ENCODE results near the gene PC.
A peak's percentile ranks its signal among the peaks of the same experiment; 100 is the strongest.

Gene PC

DNA sequence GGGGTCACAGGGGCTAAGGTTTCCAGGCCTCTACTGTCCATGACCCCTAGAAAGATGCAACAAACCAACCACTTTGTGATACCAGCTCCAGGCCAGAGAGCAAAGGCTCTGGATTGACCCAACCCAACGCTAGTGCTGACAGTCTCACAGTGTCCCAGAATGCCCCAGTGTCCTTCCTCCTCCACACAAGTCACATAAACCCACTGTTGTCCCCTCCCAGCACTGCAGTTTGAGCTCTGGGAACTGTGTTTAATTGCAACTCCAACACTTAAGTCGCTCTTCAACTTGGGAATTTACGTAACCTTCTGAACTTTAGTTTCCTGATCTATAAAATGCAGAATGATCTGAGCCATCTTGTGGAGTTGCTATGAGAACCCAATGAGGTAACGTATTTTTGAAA is 47.5 kb downstream of the PC start:
- DNase-seq (ENCODE audit: low read depth in 2 of 2): no peak

DNA sequence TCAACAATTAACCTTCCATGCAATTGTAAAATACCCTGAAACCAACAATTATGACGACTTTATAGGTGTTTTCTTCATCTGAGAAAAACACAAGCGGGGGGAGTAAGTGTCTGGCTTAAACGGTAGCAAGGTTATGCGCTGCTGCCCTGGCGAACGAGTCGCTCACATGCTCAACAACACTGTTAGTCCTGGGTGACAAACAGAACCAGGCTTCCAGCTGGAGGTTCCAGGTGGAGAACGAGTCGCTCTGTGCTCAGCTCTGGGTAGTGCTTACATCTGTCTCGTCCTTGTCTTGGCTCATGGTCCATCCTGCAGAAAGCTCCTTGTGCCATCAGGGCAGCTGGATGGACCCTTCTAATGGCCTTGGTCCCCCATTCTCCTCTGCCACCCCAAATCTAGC is 48.2 kb downstream of the PC start:
- DNase-seq (ENCODE audit: low read depth in 2 of 2): no peak

DNA sequence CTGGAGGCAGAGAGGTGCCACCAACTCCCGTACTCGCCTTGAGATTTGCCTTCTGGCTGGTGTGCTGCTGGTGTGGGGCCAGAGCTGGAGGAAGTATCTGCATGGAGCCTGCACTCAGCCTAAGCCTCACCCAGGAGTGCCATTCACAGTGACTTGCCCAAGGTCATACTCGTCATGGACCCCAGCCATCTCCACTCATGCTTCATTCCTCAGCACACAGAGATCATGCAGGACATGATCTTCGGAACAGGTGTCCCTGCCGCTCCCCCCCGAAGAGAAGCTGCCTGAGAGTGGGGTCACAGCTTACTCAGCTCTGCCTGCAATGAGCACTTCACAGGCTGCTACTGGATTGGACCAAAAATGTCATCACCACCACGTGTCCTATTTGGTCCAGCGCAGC is 49.0 kb downstream of the PC start:
- DNase-seq (ENCODE audit: low read depth in 2 of 2): no peak

DNA sequence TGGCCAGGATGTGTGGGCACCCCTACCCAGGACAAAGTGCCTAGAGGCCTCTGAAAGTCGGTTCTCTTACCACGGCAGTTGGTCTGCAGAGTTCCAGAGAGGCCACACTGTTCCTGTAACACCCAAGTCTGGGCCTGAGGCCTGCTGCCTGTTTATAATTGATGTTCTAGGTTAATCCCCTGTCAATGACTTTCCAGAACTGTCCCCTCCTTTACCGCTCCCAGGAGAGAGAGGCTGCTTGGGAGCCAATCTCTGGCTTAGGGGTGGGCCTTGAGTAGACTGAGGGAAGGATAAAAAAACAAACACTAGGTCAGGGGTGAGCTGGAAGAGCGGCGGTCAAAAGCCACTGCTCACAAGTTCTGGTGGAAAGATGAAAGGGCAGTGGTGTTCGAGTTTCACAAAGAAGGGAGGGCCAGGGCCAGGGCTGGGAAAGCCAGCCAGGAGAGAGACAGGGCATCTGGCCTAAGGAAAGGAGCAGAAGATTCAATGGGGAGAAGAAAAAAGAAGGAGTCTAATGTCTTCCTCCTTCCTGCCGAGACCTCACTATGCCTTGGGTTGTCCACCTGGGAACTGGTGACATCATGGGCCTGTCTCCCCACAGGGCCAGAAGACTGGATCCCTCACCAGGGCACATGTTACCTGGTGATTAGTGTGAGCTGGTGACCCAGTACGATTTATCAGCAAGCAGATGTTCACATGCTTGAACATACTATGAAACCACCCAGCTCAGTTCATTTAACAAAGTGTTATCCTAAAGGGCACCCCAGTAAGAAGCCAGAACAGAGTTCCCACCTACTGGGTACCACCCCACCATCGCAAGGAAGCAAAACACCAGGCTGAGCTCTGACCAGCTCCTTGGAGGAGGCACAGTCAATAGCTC is 50.2 kb downstream of the PC start:
- DNase-seq (ENCODE audit: low read depth in 2 of 2): no peak

DNA sequence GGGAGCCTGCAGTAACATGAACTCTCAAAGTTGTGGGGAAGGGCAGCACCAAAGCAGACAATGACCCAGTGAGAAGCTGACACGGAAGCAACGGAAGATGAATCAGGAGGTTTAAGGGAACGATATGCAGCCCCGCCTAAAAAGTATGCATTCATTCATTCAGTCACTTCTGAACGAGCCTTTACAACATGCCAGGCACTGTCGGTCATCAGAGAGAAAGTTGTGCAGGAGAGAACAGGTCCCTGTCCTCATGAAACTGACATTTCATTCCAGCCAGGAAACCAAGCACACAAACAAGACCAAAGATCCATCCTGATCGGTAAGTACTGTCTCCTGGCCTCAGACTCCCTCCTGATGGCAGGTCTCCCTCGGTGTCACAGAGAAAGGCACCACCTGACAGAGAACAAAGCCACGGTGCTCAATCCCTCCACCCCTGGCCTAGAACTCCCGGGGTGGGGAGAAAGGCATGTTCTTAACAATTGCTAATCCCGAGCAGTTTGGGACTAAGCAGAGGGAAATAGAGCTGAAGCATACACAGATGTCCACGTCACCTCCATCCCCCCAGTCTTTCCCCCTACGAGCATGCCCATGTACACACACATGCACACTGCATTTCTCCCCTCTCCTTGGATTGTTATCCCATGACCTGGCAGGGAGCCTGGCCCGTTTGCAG is 52.0 kb downstream of the PC start:
- peak in 1 of 2 experiments; percentile 20 for DNase-seq (ENCODE audit: low read depth in 2 of 2)

DNA sequence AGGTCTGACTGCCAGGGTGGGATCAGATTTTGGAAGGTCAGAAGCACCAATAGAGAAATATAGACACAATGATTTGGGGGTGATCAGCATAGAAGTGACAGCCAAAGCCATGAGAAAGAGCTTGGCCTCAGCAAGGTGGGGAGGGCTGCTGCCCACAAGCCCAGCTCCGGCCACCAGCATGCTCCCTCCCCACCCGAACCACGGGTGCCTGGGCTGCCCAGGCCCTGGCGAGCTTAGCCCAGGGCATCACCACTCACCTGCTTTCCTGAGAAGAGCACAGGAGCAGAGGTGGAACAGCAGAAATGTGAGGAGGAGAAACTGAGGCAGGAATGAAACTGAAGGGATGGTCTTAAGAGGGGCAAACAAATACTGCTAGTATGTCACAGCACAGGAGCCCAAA is 52.6 kb downstream of the PC start:
- no peak for DNase-seq (ENCODE audit: low read depth in 2 of 2)

DNA sequence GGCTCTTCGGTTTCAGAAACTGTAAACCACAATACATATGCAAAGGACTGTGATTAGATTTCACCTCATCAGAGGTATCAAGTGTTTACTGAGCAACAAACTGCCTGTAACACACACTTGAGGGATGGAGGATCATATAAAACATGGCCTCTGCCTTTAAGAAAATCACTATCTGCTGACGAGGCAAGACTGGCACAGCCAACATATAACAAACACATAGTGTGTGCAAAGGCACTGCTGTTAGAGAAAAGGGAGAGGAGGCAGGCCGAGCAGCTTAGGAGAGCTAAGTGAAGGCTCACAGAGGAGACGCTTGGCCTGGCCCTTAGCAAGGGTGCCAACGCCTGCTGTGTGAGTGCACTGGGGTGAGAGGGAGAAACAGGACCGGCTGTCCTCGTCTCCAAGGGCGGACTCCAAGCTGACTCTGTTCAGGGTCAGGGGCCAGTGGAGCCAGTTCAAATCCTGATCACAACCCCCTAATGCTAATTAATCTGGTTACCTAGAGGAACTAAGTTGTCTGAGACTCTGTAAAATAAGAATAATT is 53.1 kb downstream of the PC start:
- DNase-seq (ENCODE audit: low read depth in 2 of 2): no peak

DNA sequence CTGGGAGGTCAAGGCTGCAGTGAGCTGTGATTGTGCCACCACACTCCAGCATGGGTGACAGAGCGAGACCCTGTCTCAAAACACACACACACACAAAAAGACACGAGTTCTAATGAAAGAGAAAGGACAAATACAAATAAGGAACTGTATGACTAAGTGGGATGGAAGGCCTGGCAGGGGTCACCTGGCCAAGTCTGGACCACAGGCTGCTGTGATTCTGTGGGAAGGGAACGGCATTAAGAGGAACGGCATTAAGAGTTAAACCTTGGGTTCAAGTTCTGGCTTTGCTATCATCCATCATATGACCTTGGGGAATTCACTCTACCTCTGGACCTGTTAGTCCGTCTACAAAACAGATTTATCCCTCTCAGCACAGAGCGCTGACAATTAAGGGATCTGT is 53.6 kb downstream of the PC start:
- no peak for DNase-seq (ENCODE audit: low read depth in 2 of 2)

DNA sequence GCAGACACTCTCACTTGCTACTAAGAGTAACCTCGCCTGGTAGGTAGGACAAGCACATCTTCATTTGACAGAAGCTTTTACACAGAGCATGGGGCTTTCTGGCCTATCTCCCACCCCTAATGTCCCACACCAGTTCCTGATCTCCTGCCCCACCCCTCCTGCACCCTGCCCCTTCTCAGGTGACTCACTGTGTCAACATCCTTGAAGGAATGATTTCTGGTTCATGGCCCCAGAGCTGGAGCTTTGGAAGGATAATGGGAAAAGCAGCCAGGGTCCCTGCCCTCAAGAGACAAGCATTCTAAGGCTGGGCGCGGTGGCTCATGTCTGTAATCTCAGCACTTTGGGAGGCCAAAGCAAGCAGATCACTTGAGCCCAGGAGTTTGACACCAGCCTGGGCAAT is 54.1 kb downstream of the PC start:
- no peak for DNase-seq (ENCODE audit: low read depth in 2 of 2)

DNA sequence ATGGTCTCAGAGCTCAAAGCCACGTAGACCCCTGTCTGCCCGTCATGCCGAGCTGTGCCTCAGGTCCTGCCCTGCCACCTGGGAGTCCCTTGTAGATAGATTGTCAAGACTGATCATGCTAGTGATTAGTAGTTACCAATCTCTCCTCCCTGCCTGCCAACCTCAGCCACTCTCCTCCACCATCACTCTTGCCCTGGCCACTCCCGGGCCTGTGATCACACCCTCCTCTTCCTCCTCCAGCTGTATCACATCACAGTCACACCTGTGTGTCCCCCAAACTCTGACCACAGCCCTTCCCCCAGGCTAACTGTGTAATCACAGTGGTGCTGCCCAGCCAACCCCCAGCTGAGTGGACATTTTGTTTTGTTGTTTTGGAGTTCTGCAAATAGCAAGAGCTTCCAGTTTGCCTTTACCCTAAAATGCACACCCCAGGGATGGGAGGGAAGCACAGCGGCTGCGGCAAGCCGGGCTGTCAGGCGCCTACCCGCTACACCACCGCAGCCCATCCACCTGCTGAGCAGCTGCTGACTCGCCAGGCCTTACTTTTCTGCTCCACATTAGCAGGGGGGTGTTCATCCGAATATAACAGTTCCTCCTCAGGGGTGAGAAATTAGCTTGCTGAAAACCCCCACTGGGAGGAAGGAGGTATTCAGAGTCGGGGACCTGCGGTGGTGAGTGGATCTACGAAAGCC is 55.6 kb downstream of the PC start:
- no peak for DNase-seq (ENCODE audit: low read depth in 2 of 2)

DNA sequence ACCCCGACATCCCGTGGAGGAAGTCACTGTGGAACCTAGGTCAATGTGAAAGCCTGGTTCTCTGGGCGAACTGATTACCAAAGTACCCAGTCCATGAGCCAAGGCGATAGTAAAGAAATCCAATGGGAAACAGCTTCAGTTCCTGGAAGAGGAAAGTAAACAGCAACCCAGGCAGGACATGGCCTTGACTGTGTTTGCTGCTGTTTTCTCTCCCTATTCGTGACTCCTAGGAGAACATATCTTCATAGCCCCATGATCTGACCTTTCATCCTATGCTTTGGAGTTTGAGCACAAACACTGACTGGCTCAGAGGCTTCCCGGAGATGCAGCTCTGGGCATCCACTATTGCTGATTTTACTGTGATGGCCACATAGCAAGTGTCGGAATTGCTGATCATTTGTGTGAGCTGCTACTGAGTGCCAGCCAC is 56.2 kb downstream of the PC start:
- no peak for DNase-seq (ENCODE audit: low read depth in 2 of 2)

DNA sequence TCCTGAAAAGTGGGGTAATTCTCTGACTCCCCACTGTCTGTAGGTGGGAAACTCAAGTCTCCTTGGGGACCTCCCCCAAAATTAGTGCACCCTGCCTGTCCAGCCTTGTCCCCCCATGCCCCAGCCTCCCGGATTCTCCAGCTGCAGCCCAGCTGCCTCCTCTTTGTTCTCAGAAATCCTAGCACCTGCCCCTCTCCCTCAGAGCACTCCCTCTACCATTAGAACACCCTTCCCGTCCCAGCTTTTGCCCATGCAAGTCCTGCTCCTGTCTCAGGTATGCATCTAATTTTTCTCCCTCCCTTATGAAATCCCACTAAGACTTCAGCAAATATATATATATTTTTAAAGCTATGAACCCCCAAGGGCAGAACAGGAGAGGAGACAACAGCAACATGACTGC is 64.0 kb downstream of the PC start:
- no peak for DNase-seq (ENCODE audit: low read depth in 2 of 2)

DNA sequence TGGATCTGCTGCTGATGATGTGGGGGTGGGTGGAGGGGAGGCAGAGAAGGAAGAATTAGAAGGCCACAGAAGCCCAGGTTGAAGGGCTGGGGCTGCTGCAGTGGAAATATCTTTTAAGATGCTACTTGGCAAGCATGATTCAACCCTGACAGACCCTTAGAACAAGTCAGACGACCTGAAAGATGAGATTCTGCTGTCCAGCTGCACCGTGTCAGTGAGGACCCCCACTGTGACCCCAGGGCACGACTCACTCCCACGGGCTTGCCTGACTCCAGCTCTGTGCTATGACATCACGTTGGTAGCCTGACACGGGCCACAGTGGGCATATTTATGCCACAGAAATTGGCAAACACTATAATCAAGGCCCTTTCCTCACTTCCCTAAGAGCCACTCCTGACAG is 65.3 kb downstream of the PC start:
- DNase-seq (ENCODE audit: low read depth in 2 of 2): no peak

DNA sequence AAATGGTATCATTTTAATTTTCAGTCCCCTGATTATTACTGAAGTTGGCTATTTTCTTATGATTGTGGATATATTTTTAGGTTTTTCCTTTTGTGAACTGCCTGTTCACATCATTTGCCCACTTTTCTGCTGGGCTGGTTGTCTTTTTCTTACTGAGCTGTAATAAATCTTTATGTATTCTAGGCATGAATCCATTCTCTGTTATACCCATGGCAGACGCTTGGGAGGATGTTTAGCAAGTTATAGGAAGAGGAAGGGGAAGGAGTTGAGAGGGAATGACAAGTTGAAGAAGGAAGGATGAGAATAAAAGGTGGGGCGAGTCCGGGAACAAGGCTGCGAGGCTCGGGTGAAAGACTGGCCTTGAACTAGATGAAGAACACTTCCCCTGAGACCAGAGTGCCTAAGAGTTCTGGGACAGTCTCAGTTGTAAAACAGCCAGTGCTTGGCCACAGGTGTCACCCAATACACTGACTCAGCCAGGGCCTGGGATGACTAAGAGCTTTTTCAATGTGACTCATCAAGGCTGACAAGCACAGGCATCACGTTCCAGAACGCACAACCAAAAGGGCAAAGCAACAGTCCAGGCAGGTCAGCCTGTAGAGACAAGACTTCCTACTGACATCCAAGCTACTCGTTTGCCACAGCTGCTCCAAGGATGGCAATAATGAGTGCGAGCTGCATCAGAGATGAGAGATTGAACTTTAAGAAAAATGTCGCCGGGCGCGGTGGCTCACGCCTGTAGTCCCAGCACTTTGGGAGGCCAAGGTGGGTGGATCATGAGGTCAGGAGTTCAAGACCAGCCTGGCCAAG is 66.1 kb downstream of the PC start:
- DNase-seq (ENCODE audit: low read depth in 2 of 2): peak; percentile 54 to 60

DNA sequence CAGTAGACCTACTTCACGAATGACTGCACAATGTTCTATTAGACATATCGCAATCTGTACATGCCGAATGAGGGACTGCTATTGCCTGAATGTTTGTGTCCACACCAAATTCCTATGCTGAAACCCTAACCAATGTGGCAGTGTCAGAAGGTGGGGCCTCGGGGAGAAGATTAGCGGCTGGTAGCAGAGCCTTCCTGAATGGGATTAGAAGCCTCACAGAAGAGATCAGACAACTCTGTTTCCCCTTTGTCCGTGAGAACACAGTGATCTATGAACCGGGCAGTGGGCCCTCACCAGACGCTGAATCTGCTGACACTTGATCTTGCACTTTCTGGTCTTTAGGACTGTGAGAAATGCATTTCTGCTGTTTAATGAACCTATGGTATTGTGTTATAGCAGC is 68.2 kb downstream of the PC start:
- no peak for DNase-seq (ENCODE audit: low read depth in 2 of 2)

DNA sequence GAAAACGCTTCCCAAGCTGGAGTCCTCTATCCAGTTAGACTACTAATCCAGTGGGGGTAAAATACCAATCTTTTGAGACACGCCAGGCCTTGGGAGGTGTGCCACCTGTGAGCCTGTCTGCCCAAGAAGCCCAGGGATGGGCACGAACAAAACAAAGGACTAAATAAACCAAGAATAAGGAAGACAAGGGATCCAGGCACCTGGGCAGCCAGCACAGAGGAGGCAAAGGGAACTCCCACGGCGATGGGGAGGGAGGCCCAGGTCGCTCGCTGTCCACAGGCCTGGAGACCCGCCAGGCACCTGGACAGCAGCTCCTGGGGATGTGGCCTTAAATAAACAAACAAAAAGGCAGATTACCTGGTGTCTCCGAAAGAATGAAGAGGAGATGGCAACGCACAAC is 69.9 kb downstream of the PC start:
- DNase-seq (ENCODE audit: low read depth in 2 of 2): no peak

DNA sequence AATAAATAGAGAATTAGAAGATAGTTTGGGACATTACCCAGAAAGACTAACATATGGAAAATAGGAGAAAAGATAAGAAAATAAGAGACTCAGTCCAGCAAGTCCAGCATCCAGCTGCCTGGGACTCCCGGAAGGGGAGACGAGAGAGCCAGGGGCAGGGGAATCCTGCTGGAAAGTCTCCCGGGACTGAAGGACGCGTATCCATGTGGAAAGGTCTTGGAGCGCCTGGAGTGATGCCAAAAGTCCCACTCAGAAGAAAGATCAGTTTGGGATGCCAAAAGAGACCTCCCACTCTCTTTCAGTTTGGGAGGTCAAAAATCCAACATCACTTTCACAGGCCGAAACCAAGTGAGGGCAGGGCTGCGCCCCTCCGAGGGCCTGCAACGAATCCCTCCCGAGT is 70.7 kb downstream of the PC start:
- DNase-seq (ENCODE audit: low read depth in 2 of 2): no peak

DNA sequence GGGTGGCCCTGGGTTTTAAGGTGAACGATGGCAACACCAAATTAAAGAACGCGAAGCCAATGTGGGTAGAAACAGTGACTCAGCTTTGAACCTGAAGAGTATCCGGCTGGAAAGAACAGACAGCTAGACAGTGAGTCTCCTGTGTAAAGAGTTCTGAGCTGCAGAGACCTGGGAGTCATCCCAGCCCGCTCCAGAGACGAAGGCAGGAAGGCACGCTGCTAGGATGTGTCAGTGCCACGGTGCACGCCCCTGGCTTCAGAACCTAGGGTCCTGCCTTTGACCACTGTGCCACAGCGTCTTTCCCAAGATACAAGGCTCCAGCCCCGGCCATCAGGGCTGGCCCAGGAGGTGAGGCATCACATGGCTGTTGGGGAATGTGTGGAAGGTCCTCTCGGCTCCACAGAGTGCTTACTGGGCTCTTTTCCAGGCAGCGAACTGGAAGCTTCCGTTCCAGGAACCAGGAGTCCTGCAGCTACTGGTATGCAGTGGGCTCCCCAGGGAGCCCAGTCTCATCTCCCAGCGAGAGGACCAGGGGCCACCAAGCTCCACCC is 71.4 kb downstream of the PC start:
- DNase-seq (ENCODE audit: low read depth in 2 of 2): no peak

DNA sequence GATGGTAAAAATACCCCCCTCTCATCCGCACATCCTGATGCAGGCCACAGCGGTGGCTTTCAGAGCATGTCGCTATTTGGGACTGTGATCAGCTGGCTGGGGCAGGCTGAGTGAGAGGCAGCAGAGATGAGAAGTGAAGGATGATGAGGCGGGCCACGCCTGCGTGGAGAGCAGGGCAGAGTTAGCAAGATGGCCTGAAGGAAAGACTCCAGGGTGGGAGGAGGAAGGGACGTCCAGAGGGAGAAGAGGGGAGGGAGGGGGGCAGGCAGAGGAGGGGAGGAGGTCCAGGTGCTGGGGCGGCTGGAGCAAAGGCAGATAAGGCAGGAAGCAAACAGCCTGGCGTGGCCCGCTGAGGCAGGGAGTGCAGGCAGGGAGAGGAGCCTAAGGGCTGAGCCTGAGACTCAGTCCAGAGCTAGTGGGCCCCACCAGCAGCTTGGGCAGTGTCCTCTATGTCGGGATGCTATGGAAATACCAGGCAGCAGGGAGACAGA is 72.2 kb downstream of the PC start:
- DNase-seq (ENCODE audit: low read depth in 2 of 2): no peak

DNA sequence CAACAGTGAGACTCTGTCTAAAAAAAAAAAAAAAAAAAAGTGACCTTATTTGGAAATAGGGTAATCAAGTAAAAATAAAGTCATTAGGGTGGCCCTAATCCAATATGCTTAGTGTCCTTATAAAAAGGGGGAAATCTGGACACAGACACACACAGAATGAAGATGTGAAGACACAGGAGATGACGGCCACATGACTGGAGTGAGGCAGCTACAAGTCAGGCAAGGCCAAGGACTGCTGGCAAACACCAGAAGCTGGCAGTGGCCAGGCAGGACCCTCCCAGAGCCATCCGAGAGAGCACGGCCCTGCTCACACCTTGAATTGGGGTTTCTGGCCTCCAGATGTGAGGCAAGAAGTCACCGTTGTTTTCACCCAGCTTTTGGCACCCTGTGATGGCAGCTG is 72.7 kb downstream of the PC start:
- no peak for DNase-seq (ENCODE audit: low read depth in 2 of 2)

DNA sequence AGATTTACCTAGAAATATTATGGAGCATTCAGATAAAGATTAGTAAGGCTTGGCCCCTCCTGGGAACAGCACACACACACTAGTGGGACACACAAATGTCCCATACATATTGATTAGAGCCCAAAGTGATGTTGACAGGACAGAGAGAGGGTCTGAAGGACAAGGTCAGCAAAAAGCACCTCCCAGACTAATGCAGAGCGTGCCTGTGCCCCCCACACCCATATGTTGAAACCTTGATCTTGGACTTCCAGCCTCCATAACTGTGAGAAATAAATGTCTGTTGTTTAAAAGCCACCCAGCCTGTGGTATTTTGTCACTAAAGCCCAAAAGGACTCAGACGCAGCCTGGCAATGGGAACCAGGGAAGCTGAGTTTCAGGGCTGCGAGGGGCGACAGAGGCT is 73.7 kb downstream of the PC start:
- DNase-seq (ENCODE audit: low read depth in 2 of 2): no peak

All from fibroblast of skin of left quadriceps (primary cell).